Measurements from ENCODE around the gene ERICH3.

DNA sequence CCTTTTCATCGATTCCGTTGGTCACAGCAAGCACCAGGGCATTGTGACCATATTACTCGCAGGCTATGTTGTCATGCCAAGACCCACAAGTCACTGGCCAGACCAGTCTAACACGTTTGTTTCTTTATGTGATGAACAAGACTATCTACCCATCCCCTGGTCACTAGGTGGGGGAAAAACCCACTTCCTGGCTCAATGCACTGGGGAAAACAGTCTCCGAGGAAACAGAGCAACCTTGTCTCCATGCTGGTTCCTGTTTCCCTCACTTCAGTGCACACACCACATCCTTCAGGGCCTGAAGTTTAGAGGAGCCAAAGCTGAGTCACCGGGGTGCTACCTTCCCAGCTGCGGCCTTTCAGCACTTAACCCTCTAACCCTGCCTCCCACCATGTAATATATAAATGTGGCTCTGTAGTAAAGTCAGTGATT is 20.9 kb downstream of the ERICH3 start:
- no peak for TF ChIP-seq EZH2phosphoT487 (IDR thresholded peaks at IDR 0.05; ENCODE audit: borderline replicate concordance, low read length)
- TF ChIP-seq, protein P1, sequence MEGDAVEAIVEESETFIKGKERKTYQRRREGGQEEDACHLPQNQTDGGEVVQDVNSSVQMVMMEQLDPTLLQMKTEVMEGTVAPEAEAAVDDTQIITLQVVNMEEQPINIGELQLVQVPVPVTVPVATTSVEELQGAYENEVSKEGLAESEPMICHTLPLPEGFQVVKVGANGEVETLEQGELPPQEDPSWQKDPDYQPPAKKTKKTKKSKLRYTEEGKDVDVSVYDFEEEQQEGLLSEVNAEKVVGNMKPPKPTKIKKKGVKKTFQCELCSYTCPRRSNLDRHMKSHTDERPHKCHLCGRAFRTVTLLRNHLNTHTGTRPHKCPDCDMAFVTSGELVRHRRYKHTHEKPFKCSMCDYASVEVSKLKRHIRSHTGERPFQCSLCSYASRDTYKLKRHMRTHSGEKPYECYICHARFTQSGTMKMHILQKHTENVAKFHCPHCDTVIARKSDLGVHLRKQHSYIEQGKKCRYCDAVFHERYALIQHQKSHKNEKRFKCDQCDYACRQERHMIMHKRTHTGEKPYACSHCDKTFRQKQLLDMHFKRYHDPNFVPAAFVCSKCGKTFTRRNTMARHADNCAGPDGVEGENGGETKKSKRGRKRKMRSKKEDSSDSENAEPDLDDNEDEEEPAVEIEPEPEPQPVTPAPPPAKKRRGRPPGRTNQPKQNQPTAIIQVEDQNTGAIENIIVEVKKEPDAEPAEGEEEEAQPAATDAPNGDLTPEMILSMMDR (IDR thresholded peaks at IDR 0.05; ENCODE audit: low read depth, low read length, poor library complexity, severe bottlenecking) = no peak
